ENCODE data around the gene SNX25.

SNX25 gene

GRCh38 chr4:185278716-185279115 is 69.3 kb downstream of the SNX25 start:
- no peak for TF ChIP-seq CTCF (IDR thresholded peaks at IDR 0.05; ENCODE audit: borderline replicate concordance, insufficient read depth, low read depth, low read length)

GRCh38 chr4:185280608-185281007 is 71.2 kb downstream of the SNX25 start:
- no peak overlapping the region for H3K4me3 ChIP-seq (ENCODE audit: low read depth, low read length)
- TF ChIP-seq CTCF (IDR thresholded peaks at IDR 0.05; ENCODE audit: borderline replicate concordance, insufficient read depth, low read depth, low read length), result no peak

More at GRCh38 chr4:185278716-185279115, 69.3 kb downstream of the SNX25 start:
- H3K4me3 ChIP-seq (ENCODE audit: low read depth, low read length), result no peak overlapping the region

GRCh38 chr4:185282968-185283367 is 73.6 kb downstream of the SNX25 start:
- TF ChIP-seq CTCF (IDR thresholded peaks at IDR 0.05; ENCODE audit: borderline replicate concordance, insufficient read depth, low read depth, low read length), result no peak
- H3K4me3 ChIP-seq (ENCODE audit: low read depth, low read length), result no peak overlapping the region

GRCh38 chr4:185283723-185284122 is 74.3 kb downstream of the SNX25 start:
- H3K4me3 ChIP-seq (ENCODE audit: low read depth, low read length), result no peak overlapping the region
- no peak for TF ChIP-seq CTCF (IDR thresholded peaks at IDR 0.05; ENCODE audit: borderline replicate concordance, insufficient read depth, low read depth, low read length)

- no peak overlapping the region for H3K4me3 ChIP-seq (ENCODE audit: low read depth, low read length)
- TF ChIP-seq CTCF (IDR thresholded peaks at IDR 0.05; ENCODE audit: borderline replicate concordance, insufficient read depth, low read depth, low read length), result no peak
Measured at GRCh38 chr4:185285632-185286393, 76.4 kb downstream of the SNX25 start.

GRCh38 chr4:185286571-185286970 is 77.2 kb downstream of the SNX25 start:
- no peak for TF ChIP-seq CTCF (IDR thresholded peaks at IDR 0.05; ENCODE audit: borderline replicate concordance, insufficient read depth, low read depth, low read length)
- H3K4me3 ChIP-seq (ENCODE audit: low read depth, low read length), result no peak overlapping the region

- no peak overlapping the region for H3K4me3 ChIP-seq (ENCODE audit: low read depth, low read length)
- no peak for TF ChIP-seq CTCF (IDR thresholded peaks at IDR 0.05; ENCODE audit: borderline replicate concordance, insufficient read depth, low read depth, low read length)
Measured at GRCh38 chr4:185287031-185287430, 77.6 kb downstream of the SNX25 start.
